CD14-positive monocyte (primary cell): Measurements from ENCODE around the gene PCDHA8. TPM values are rescaled to one million over a fixed set of nuclear protein-coding genes. Genes with fewer than 3 reads are reported as not detected.
"Not testable (repeated sequence)": the region's sequence is repeated elsewhere in the genome, so short reads cannot be mapped to it uniquely, and the experiment has no call there.

Experiments used
- DNase-seq, 3 donors: peaks; one replicate each; pipeline ENCODE4 v3.0.0-alpha.2; 2011 to 2022
- H2AFZ ChIP-seq: 2 replicates; pipeline ENCODE4 v1.6.0; 2012; ENCODE audit warnings: mild to moderate bottlenecking, low read depth, low read length, inconsistent platforms; ENCODE audit not compliant: insufficient read depth, poor library complexity, severe bottlenecking
- H3K27ac ChIP-seq, 2 donors: 1 replicate in 1 of 2; 2 replicates in 1 of 2; pipeline ENCODE4 v1.5.1; 2012 to 2013; ENCODE audit warnings: low read length in 2 of 2, control low read depth in 1 of 2, inconsistent platforms in 1 of 2, low read depth in 1 of 2, mild to moderate bottlenecking in 1 of 2
- H3K27me3 ChIP-seq, 2 donors: one replicate each; pipeline versions ENCODE4 v1.6.0 to v1.6.1; 2011 to 2013; ENCODE audit warnings: low read length in 2 of 2; ENCODE audit not compliant: control insufficient read depth in 2 of 2, insufficient read depth in 2 of 2
- H3K36me3 ChIP-seq, 2 donors: replicated peaks in 1 of 2; 1 replicate in 1 of 2; 2 replicates in 1 of 2; pipeline versions ENCODE4 v1.5.1 to v1.6.1; 2012 to 2013; ENCODE audit warnings: low read length in 2 of 2, control low read depth in 1 of 2, inconsistent platforms in 1 of 2, mild to moderate bottlenecking in 1 of 2; ENCODE audit not compliant: insufficient read depth in 2 of 2, control insufficient read depth in 1 of 2
- H3K4me1 ChIP-seq, 2 donors: 1 replicate in 1 of 2; 2 replicates in 1 of 2; pipeline versions ENCODE4 v1.5.1 to v1.6.1; 2012 to 2013; ENCODE audit warnings: low read length in 2 of 2, control low read depth in 1 of 2, inconsistent platforms in 1 of 2, mild to moderate bottlenecking in 1 of 2, moderate library complexity in 1 of 2; ENCODE audit not compliant: insufficient read depth in 2 of 2, control insufficient read depth in 1 of 2
- H3K4me2 ChIP-seq: replicated peaks from 2 replicates; pipeline ENCODE3; 2012; ENCODE audit warnings: low read length, moderate library complexity, mild to moderate bottlenecking; ENCODE audit not compliant: poor library complexity, severe bottlenecking; ENCODE audit errors: extremely low read depth
- H3K4me3 ChIP-seq, 3 experiments: fragments of 200-600 bp in 1 of 3; sonication (generic) in 1 of 3; replicated peaks in 1 of 3; 1 replicate in 2 of 3; 2 replicates in 1 of 3; pipeline ENCODE4 v1.5.1; 2011 to 2013; ENCODE audit warnings: low read length in 3 of 3, mild to moderate bottlenecking in 3 of 3, control low read depth in 2 of 3, low read depth in 2 of 3, inconsistent platforms in 1 of 3, moderate library complexity in 1 of 3
- H3K79me2 ChIP-seq: 2 replicates; pipeline ENCODE4 v1.6.0; 2012; ENCODE audit warnings: mild to moderate bottlenecking, control low read depth, inconsistent platforms, low read length, moderate library complexity; ENCODE audit not compliant: insufficient read depth
- H3K9ac ChIP-seq: 2 replicates; pipeline ENCODE4 v1.6.0; 2017; ENCODE audit warnings: low read length, mild to moderate bottlenecking; ENCODE audit not compliant: insufficient read depth, poor library complexity, severe bottlenecking
- H3K9me3 ChIP-seq, 2 donors: replicated peaks in 1 of 2; 1 replicate in 1 of 2; 2 replicates in 1 of 2; pipeline versions ENCODE4 v1.5.1 to v1.6.1; 2012 to 2013; ENCODE audit warnings: low read length in 2 of 2, control low read depth in 1 of 2; ENCODE audit not compliant: control insufficient read depth in 1 of 2, insufficient read depth in 1 of 2
- H4K20me1 ChIP-seq: 2 replicates; pipeline ENCODE4 v1.6.0; 2012; ENCODE audit warnings: mild to moderate bottlenecking, low read length, control low read depth, moderate library complexity; ENCODE audit not compliant: insufficient read depth
- H3K27ac Mint-ChIP-seq, 7 donors: one replicate each; pipeline ENCODE4 v1.8.0; 2020; ENCODE audit warnings: mild to moderate bottlenecking in 7 of 7, mixed read lengths in 7 of 7, moderate library complexity in 6 of 7, inconsistent platforms in 2 of 7
- H3K27me3 Mint-ChIP-seq, 3 donors: one replicate each; pipeline ENCODE4 v1.8.0; 2021 to 2022; ENCODE audit warnings: low read depth in 3 of 3, mild to moderate bottlenecking in 3 of 3, mixed read lengths in 3 of 3, moderate library complexity in 3 of 3, inconsistent platforms in 1 of 3
- H3K36me3 Mint-ChIP-seq, 2 donors: one replicate each; pipeline ENCODE4 v1.8.0; 2020; ENCODE audit warnings: mixed read lengths in 2 of 2, inconsistent platforms in 1 of 2, mild to moderate bottlenecking in 1 of 2
- H3K4me1 Mint-ChIP-seq: one replicate; pipeline ENCODE4 v1.8.0; 2020; ENCODE audit warnings: mild to moderate bottlenecking, mixed read lengths
- H3K4me3 Mint-ChIP-seq, 2 donors: one replicate each; pipeline ENCODE4 v1.8.0; 2020; ENCODE audit warnings: mild to moderate bottlenecking in 2 of 2, mixed read lengths in 2 of 2, moderate library complexity in 1 of 2
- H3K9me3 Mint-ChIP-seq, 7 donors: one replicate each; pipeline ENCODE4 v1.8.0; 2020 to 2022; ENCODE audit warnings: mixed read lengths in 7 of 7, mild to moderate bottlenecking in 6 of 7, moderate library complexity in 6 of 7, inconsistent platforms in 2 of 7
- CTCF ChIP-seq: fragments of 200-600 bp; IDR thresholded peaks from one replicate; pipeline ENCODE4 v1.8.0; 2022; ENCODE audit warnings: antibody characterized with exemption, mild to moderate bottlenecking
- WGBS: methylation state at CpG from one replicate; pipeline ENCODE4 v1.1.5; 2013; ENCODE audit warnings: missing lambda C conversion rate; ENCODE audit not compliant: insufficient coverage; 5-methylcytosine and 5-hydroxymethylcytosine counted together
- intact Hi-C, 2 donors: fragments of 100-400 bp; cut with micrococcal nuclease; formaldehyde crosslinking; loops; one replicate each; pipeline versions ENCODE4 v1.15.0 to v1.15.1; 2023
- polyA plus RNA-seq, 3 donors: library from polyadenylated mRNA; depleted of rRNA in 1 of 3; unstranded in 2 of 3; stranded (reverse) in 1 of 3; fragments of 300-500 nt in 2 of 3; fragments of >200 nt in 1 of 3; fragmentation: Illumina TruSeq in 2 of 3; gene quantifications; 1 replicate in 2 of 3; 2 replicates in 1 of 3; pipeline ENCODE4 v1.2.3, GENCODE V29; 2012 to 2021

PCDHA8 gene
- polyA plus RNA-seq, 3 donors, result not detected

- Mint-ChIP-seq H3K9me3 (peaks cover 31 to 66% (median 51%) of the 10 kb centered on the region in 7 donors), H3K4me1 (no peaks in the 10 kb centered on the region), H3K36me3 (peaks cover 0 to 12% of the 10 kb centered on the region in 2 donors), H3K27me3 (peaks cover 8 to 24% (median 23%) of the 10 kb centered on the region in 3 donors), H3K4me3 (no peak overlapping the region), H3K27ac (peak overlapping the region in 1 of 7 donors; percentile 23)
- peaks cover 0 to 33% of the 10 kb centered on the region in 2 donors for H3K27me3 ChIP-seq
- H3K4me1 ChIP-seq, result no peaks in the 10 kb centered on the region
- no peak overlapping the region for H2AFZ ChIP-seq
- no peaks in the 10 kb centered on the region for H3K79me2 ChIP-seq
- no peaks in the 10 kb centered on the region for H4K20me1 ChIP-seq
- no peak overlapping the region for H3K4me3 ChIP-seq
- intact Hi-C loops, result no loop called here
- no peaks in the 10 kb centered on the region for H3K36me3 ChIP-seq
- no peak overlapping the region for H3K4me2 ChIP-seq
- H3K27ac ChIP-seq, result no peak overlapping the region
- 47% methylated on average over 52 of the region's 53 CpGs for WGBS
- no peak for DNase-seq
- H3K9me3 ChIP-seq, result peaks cover 35 to 62% of the 10 kb centered on the region in 2 donors
- no peak for TF ChIP-seq CTCF
- no peak overlapping the region for H3K9ac ChIP-seq
Observed at GRCh38 chr5:140802781-140803271, 38.2 kb upstream of the PCDHA8 start.

DNA sequence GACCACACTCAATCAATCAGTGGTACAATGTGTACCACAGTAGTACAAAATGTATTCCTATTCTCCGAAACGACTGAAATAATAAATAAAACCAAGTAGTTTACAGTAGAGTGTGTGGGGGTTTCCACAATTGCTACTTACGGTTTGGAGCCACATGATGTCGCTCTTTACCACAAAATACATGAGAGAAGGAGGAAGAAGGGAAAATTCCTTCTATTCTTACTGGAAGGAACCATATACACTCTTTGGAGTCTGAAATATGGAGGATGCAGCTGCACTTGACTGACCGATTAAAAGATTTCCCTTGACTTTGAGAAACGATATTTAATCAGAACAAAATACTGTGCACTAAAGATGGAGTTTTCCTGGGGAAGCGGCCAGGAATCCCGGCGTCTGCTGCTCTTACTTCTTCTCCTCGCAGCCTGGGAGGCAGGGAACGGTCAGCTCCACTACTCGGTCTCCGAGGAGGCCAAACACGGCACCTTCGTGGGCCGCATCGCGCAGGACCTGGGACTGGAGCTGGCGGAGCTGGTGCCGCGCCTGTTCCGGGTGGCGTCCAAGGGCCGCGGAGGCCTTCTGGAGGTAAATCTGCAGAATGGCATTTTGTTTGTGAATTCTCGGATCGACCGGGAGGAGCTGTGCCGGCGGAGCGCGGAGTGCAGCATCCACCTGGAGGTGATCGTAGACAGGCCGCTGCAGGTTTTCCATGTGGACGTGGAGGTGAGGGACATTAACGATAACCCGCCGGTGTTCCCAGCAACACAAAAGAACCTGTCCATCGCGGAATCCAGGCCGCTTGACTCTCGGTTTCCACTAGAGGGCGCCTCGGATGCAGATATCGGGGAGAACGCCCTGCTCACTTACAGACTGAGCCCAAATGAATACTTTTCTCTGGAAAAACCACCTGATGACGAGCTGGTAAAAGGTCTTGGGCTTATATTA, 33.9 kb upstream of the PCDHA8 start, which contains the start of gene PCDHA4:
Gene PCDHA4, plus strand, starts transcription at position 235 of the 942 bp plus-strand sequence.
- Histone ChIP-seq H2AFZ (no peak within 1 kb of the TSS), H3K4me3 (no peak within 1 kb of the TSS), H3K9ac (no peak within 1 kb of the TSS), H3K4me2 (no peak within 1 kb of the TSS), H3K27me3 (peaks cover 0 to 20% of the 10 kb centered on the region in 2 donors), H3K27ac (no peak within 1 kb of the TSS), H3K79me2 (no peaks in the 10 kb centered on the region), H3K9me3 (peaks cover 38 to 54% of the 10 kb centered on the region in 2 donors), H4K20me1 (no peaks in the 10 kb centered on the region), H3K4me1 (no peaks in the 10 kb centered on the region), H3K36me3 (no peaks in the 10 kb centered on the region)
- peak within 1 kb of the TSS; percentile 28 to 59 for H3K4me3 Mint-ChIP-seq
- peaks cover 0 to 11% of the 10 kb centered on the region in 2 donors for H3K36me3 Mint-ChIP-seq
- DNase-seq, result no peak
- WGBS, result 23% methylated on average over 26 of the region's 47 CpGs
- intact Hi-C loops, result no loop called here
- no peak for TF ChIP-seq CTCF
- H3K27ac Mint-ChIP-seq, result peak within 1 kb of the TSS in 1 of 7 donors; percentile 25
- H3K9me3 Mint-ChIP-seq, result peaks cover 37 to 63% (median 55%) of the 10 kb centered on the region in 7 donors
- no peaks in the 10 kb centered on the region for H3K4me1 Mint-ChIP-seq
- peaks cover 4 to 21% (median 18%) of the 10 kb centered on the region in 3 donors for H3K27me3 Mint-ChIP-seq

GRCh38 chr5:140808241-140808888, 32.6 kb upstream of the PCDHA8 start:
- intact Hi-C loops, H3K4me3 ChIP-seq, H3K27ac Mint-ChIP-seq, H3K27ac ChIP-seq, H3K4me1 ChIP-seq, H3K79me2 ChIP-seq, DNase-seq, H3K36me3 ChIP-seq, H3K4me1 Mint-ChIP-seq, H3K36me3 Mint-ChIP-seq, H2AFZ ChIP-seq, H4K20me1 ChIP-seq, H3K4me2 ChIP-seq, H3K4me3 Mint-ChIP-seq, H3K9ac ChIP-seq: not testable (repeated sequence)
- WGBS, result 65% methylated on average over 61 of the region's 62 CpGs
- Histone ChIP-seq H3K9me3 (peaks cover 29 to 42% of the 10 kb centered on the region in 2 donors), H3K27me3 (peaks cover 0 to 14% of the 10 kb centered on the region in 2 donors)
- H3K9me3 Mint-ChIP-seq, result peaks cover 29 to 56% (median 46%) of the 10 kb centered on the region in 7 donors
- peaks cover 4 to 11% (median 9%) of the 10 kb centered on the region in 3 donors for H3K27me3 Mint-ChIP-seq
